Mesendoderm (in vitro differentiated cells): ENCODE results near the gene LCLAT1.
A peak's percentile ranks its signal among the peaks of the same experiment; 100 is the strongest.

ENCODE experiments used
- DNase-seq: peaks from one replicate; pipeline ENCODE4 v3.0.0; 2013
- H2AK5ac ChIP-seq: 2 replicates; pipeline ENCODE4 v1.6.1; 2013; ENCODE audit warnings: low read length, inconsistent platforms
- H2BK120ac ChIP-seq: 2 replicates; pipeline ENCODE4 v1.6.1; 2013; ENCODE audit warnings: low read depth, mild to moderate bottlenecking, low read length, moderate library complexity, mixed read lengths
- H2BK15ac ChIP-seq: replicated peaks from 2 replicates; pipeline ENCODE4 v1.6.1; 2013; ENCODE audit warnings: low read depth, mild to moderate bottlenecking, moderate library complexity
- H2BK5ac ChIP-seq: 2 replicates; pipeline ENCODE4 v1.6.1; 2013; ENCODE audit warnings: low read length, inconsistent platforms
- H3K18ac ChIP-seq: 2 replicates; pipeline ENCODE4 v1.6.1; 2013; ENCODE audit warnings: mild to moderate bottlenecking, low read length, mixed read lengths
- H3K23ac ChIP-seq: one replicate; pipeline ENCODE4 v1.6.1; 2013; ENCODE audit warnings: low read length
- H3K27ac ChIP-seq: 2 replicates; pipeline ENCODE4 v1.5.1; 2013; ENCODE audit warnings: low read depth, mild to moderate bottlenecking, inconsistent platforms, low read length, moderate library complexity
- H3K27me3 ChIP-seq: 2 replicates; pipeline ENCODE4 v1.6.1; 2013; ENCODE audit warnings: low read length, control low read depth, mild to moderate bottlenecking, inconsistent platforms; ENCODE audit not compliant: insufficient read depth, poor library complexity
- H3K36me3 ChIP-seq: 2 replicates; pipeline ENCODE4 v1.6.1; 2013; ENCODE audit warnings: low read length, inconsistent platforms; ENCODE audit not compliant: control insufficient read depth, insufficient read depth
- H3K4ac ChIP-seq: one replicate; pipeline ENCODE4 v1.6.1; 2013; ENCODE audit warnings: low read depth, mild to moderate bottlenecking, low read length, moderate library complexity
- H3K4me1 ChIP-seq: 2 replicates; pipeline ENCODE4 v1.6.1; 2013; ENCODE audit warnings: low read depth, low read length, inconsistent platforms; ENCODE audit not compliant: control insufficient read depth
- H3K4me2 ChIP-seq: 2 replicates; pipeline ENCODE4 v1.6.1; 2013; ENCODE audit warnings: low read length
- H3K4me3 ChIP-seq: 2 replicates; pipeline ENCODE4 v1.5.1; 2013; ENCODE audit warnings: mild to moderate bottlenecking, low read length
- H3K56ac ChIP-seq: one replicate; pipeline ENCODE4 v1.6.1; 2013; ENCODE audit warnings: low read length
- H3K79me1 ChIP-seq: 2 replicates; pipeline ENCODE4 v1.6.1; 2013; ENCODE audit warnings: low read length, inconsistent platforms
- H3K79me2 ChIP-seq: 2 replicates; pipeline ENCODE4 v1.6.1; 2013; ENCODE audit warnings: mild to moderate bottlenecking, low read length; ENCODE audit not compliant: control insufficient read depth, insufficient read depth
- H3K9ac ChIP-seq: 2 replicates; pipeline ENCODE4 v1.6.1; 2013; ENCODE audit warnings: low read length, inconsistent platforms
- H4K5ac ChIP-seq: one replicate; pipeline ENCODE4 v1.6.1; 2013; ENCODE audit warnings: low read length
- H4K8ac ChIP-seq: one replicate; pipeline ENCODE4 v1.6.1; 2013; ENCODE audit warnings: low read depth, mild to moderate bottlenecking, control low read depth, low read length, moderate library complexity
- WGBS: extraction: QIAGEN DNeasy Blood & Tissue Kit; methylation state at CpG from one replicate; pipeline ENCODE4 v1.1.7; 2013; ENCODE audit warnings: low lambda C conversion rate, missing lambda C conversion rate; ENCODE audit not compliant: insufficient coverage; ENCODE audit errors: extremely low coverage; 5-methylcytosine and 5-hydroxymethylcytosine counted together

The LCLAT1 gene

GRCh38 chr2:30444273-30444672, 2.8 kb upstream of the LCLAT1 start:
- no peak overlapping the region for H2BK120ac ChIP-seq
- H2BK15ac ChIP-seq = no peak overlapping the region
- H2BK5ac ChIP-seq = no peak overlapping the region
- H3K27ac ChIP-seq = no peak overlapping the region
- no peak overlapping the region for H3K4me2 ChIP-seq
- H3K27me3 ChIP-seq = no peaks in the 10 kb centered on the region
- H3K4ac ChIP-seq = no peak overlapping the region
- peaks cover 4% of the 10 kb centered on the region for H3K4me1 ChIP-seq
- H3K18ac ChIP-seq = no peak overlapping the region
- H3K79me1 ChIP-seq = peaks cover 8% of the 10 kb centered on the region
- no peak overlapping the region for H3K23ac ChIP-seq
- H3K79me2 ChIP-seq = peaks cover 12% of the 10 kb centered on the region
- H3K9ac ChIP-seq = no peak overlapping the region
- H4K5ac ChIP-seq = no peak overlapping the region
- no peak overlapping the region for H3K56ac ChIP-seq
- no peak overlapping the region for H4K8ac ChIP-seq
- no peaks in the 10 kb centered on the region for H3K36me3 ChIP-seq
- WGBS = no CpG with 5 or more reads among the region's 3 CpGs
- no peak overlapping the region for H3K4me3 ChIP-seq
- no peak for DNase-seq
- no peak overlapping the region for H2AK5ac ChIP-seq

GRCh38 chr2:30445266-30445821, 1.7 kb upstream of the LCLAT1 start:
- Histone ChIP-seq H3K27me3 (no peaks in the 10 kb centered on the region), H3K79me1 (peaks cover 12% of the 10 kb centered on the region), H2AK5ac (no peak overlapping the region), H2BK15ac (no peak overlapping the region), H3K56ac (no peak overlapping the region), H3K23ac (no peak overlapping the region), H3K18ac (no peak overlapping the region), H3K36me3 (no peaks in the 10 kb centered on the region), H3K4me3 (no peak overlapping the region), H4K8ac (no peak overlapping the region), H3K27ac (no peak overlapping the region), H3K4me1 (peaks cover 4% of the 10 kb centered on the region), H2BK5ac (no peak overlapping the region), H4K5ac (no peak overlapping the region), H2BK120ac (no peak overlapping the region), H3K4me2 (no peak overlapping the region), H3K4ac (no peak overlapping the region), H3K9ac (no peak overlapping the region), H3K79me2 (peaks cover 16% of the 10 kb centered on the region)
- no peak for DNase-seq
- no CpG with 5 or more reads among the region's 6 CpGs for WGBS

- Histone ChIP-seq H4K5ac (peak overlapping the region; percentile 47), H4K8ac (peak overlapping the region; percentile 94), H3K27ac (no peak overlapping the region), H3K4me2 (peak overlapping the region; percentile 94), H3K9ac (peak overlapping the region; percentile 87), H3K79me1 (peaks cover 16% of the 10 kb centered on the region), H3K18ac (peak overlapping the region; percentile 56), H3K4me1 (peaks cover 4% of the 10 kb centered on the region), H3K56ac (peak overlapping the region; percentile 98), H3K27me3 (no peaks in the 10 kb centered on the region), H3K4me3 (peak overlapping the region; percentile 84), H2BK120ac (no peak overlapping the region), H2BK15ac (no peak overlapping the region), H3K23ac (peak overlapping the region; percentile 83), H2BK5ac (no peak overlapping the region), H3K79me2 (peaks cover 19% of the 10 kb centered on the region), H3K36me3 (no peaks in the 10 kb centered on the region), H2AK5ac (peak overlapping the region; percentile 64), H3K4ac (no peak overlapping the region)
- no CpG with 5 or more reads among the region's 12 CpGs for WGBS
- DNase-seq = peak; percentile 48
Measured at GRCh38 chr2:30446602-30447148, 371 bp upstream of the LCLAT1 start.

- H2BK15ac ChIP-seq = no peak overlapping the region
- H3K18ac ChIP-seq = no peak overlapping the region
- no peaks in the 10 kb centered on the region for H3K27me3 ChIP-seq
- no peak overlapping the region for H3K27ac ChIP-seq
- H3K4me2 ChIP-seq = no peak overlapping the region
- no peak overlapping the region for H3K4ac ChIP-seq
- no peak overlapping the region for H3K9ac ChIP-seq
- no peak overlapping the region for H4K8ac ChIP-seq
- H2BK5ac ChIP-seq = no peak overlapping the region
- H3K4me1 ChIP-seq = peaks cover 4% of the 10 kb centered on the region
- no peak overlapping the region for H2BK120ac ChIP-seq
- no peak overlapping the region for H3K4me3 ChIP-seq
- H3K79me1 ChIP-seq = peaks cover 16% of the 10 kb centered on the region
- no peak overlapping the region for H3K56ac ChIP-seq
- no peak overlapping the region for H3K23ac ChIP-seq
- no peak overlapping the region for H4K5ac ChIP-seq
- peaks cover 20% of the 10 kb centered on the region for H3K79me2 ChIP-seq
- DNase-seq = no peak
- no peaks in the 10 kb centered on the region for H3K36me3 ChIP-seq
- no CpG with 5 or more reads among the region's 4 CpGs for WGBS
- H2AK5ac ChIP-seq = no peak overlapping the region
Measured at GRCh38 chr2:30448308-30448707, 1.3 kb downstream of the LCLAT1 start.

- Histone ChIP-seq H3K23ac (no peak overlapping the region), H3K18ac (no peak overlapping the region), H3K4me2 (no peak overlapping the region), H3K4me3 (no peak overlapping the region), H3K9ac (no peak overlapping the region), H3K79me1 (peaks cover 16% of the 10 kb centered on the region), H2BK15ac (no peak overlapping the region), H3K27ac (no peak overlapping the region), H4K8ac (no peak overlapping the region), H3K56ac (no peak overlapping the region), H2AK5ac (no peak overlapping the region), H3K36me3 (no peaks in the 10 kb centered on the region), H2BK120ac (no peak overlapping the region), H4K5ac (no peak overlapping the region), H3K79me2 (peaks cover 25% of the 10 kb centered on the region), H2BK5ac (no peak overlapping the region), H3K4ac (no peak overlapping the region), H3K27me3 (no peaks in the 10 kb centered on the region), H3K4me1 (peaks cover 4% of the 10 kb centered on the region)
- WGBS = no CpG with 5 or more reads among the region's 2 CpGs
- no peak for DNase-seq
Measured at GRCh38 chr2:30448866-30449265, 1.8 kb downstream of the LCLAT1 start.

- H4K8ac ChIP-seq = no peak overlapping the region
- H3K27ac ChIP-seq = no peak overlapping the region
- H2BK15ac ChIP-seq = no peak overlapping the region
- no peak overlapping the region for H3K56ac ChIP-seq
- H2BK5ac ChIP-seq = no peak overlapping the region
- H2BK120ac ChIP-seq = no peak overlapping the region
- H2AK5ac ChIP-seq = no peak overlapping the region
- H3K79me2 ChIP-seq = peaks cover 25% of the 10 kb centered on the region
- no peak overlapping the region for H3K4me2 ChIP-seq
- no peak overlapping the region for H4K5ac ChIP-seq
- peaks cover 4% of the 10 kb centered on the region for H3K4me1 ChIP-seq
- no peak overlapping the region for H3K4ac ChIP-seq
- DNase-seq = no peak
- H3K79me1 ChIP-seq = peaks cover 16% of the 10 kb centered on the region
- H3K36me3 ChIP-seq = no peaks in the 10 kb centered on the region
- no peak overlapping the region for H3K4me3 ChIP-seq
- H3K23ac ChIP-seq = no peak overlapping the region
- peak overlapping the region; percentile 1 for H3K9ac ChIP-seq
- WGBS = no CpG with 5 or more reads among the region's 1 CpG
- H3K27me3 ChIP-seq = no peaks in the 10 kb centered on the region
- no peak overlapping the region for H3K18ac ChIP-seq
Measured at GRCh38 chr2:30450025-30450424, 3.0 kb downstream of the LCLAT1 start.
